HepG2 (cell line): ENCODE results near the gene BIK.

Experiments
- ARID2 ChIP-seq: sonication (generic); formaldehyde crosslinking; IDR thresholded peaks from 2 replicates; pipeline ENCODE4 v1.8.1; 2022; ENCODE audit warnings: mild to moderate bottlenecking, missing genetic modification reagents, borderline replicate concordance
- NR2F6 ChIP-seq, 2 experiments: IDR thresholded peaks; 2 replicates each; pipeline ENCODE4 v1.6.1; 2016; ENCODE audit warnings: antibody characterized with exemption in 1 of 2, mild to moderate bottlenecking in 1 of 2
- POLR2AphosphoS5 ChIP-seq: IDR thresholded peaks from 2 replicates; pipeline ENCODE4 v1.6.1; 2012; ENCODE audit warnings: low read depth, low read length
- SP2 ChIP-seq: sonication (generic); formaldehyde crosslinking; IDR thresholded peaks from 2 replicates; pipeline ENCODE4 v1.5.1; 2020; ENCODE audit warnings: mild to moderate bottlenecking, missing genetic modification reagents
- TOE1 ChIP-seq: sonication (generic); formaldehyde crosslinking; IDR thresholded peaks from 2 replicates; pipeline ENCODE4 v1.4.0; 2020; ENCODE audit warnings: mild to moderate bottlenecking, missing genetic modification reagents

DNA sequence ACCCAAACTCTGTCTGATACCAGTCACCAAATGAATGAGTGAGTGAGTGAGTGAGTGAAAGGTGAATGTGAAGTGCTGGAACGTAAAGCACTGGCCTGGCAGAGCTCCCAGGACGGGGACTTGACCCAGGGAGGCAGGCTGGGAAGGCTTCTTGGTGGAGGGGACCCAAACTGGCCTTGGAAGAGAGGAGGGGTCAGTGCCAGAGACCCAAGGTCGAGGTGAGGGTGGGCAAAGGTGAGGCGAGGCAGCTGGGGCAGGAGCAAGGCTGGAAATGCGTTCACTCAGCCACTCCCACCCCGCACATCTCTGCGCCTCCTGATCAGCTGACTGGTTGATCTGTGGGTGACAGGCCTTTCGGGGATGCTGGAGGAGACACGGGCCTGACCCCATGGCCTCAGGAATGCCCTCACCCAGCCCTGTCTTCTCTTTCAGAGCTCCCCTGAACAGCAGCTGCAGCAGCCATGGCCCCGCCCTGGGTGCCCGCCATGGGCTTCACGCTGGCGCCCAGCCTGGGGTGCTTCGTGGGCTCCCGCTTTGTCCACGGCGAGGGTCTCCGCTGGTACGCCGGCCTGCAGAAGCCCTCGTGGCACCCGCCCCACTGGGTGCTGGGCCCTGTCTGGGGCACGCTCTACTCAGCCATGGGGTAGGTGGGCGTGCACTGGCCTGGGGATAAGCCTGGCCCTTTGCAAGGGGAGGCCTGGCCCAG is 48.4 kb downstream of the BIK start:
- TF ChIP-seq TOE1 (CRISPR knock-in tag) (no peak), NR2F6 (IDR thresholded peaks at IDR 0.05) (no peak), NR2F6 (CRISPR knock-in tag; IDR thresholded peaks at IDR 0.05) (no peak), POLR2AphosphoS5 (no peak), SP2 (CRISPR knock-in tag) (no peak), ARID2 (no peak)
